ENCODE measurements around the gene CUBN. TPM values are rescaled to one million over a fixed set of nuclear protein-coding genes. Genes with fewer than 3 reads are reported as not detected.

CUBN gene
- total and polyA plus RNA-seq, 9 of the 15 experiments (the other 6 are each of a cell fraction or from before 2014, with no cell fraction given), result 0.04 to 0.33 (median 0.09) TPM

DNA sequence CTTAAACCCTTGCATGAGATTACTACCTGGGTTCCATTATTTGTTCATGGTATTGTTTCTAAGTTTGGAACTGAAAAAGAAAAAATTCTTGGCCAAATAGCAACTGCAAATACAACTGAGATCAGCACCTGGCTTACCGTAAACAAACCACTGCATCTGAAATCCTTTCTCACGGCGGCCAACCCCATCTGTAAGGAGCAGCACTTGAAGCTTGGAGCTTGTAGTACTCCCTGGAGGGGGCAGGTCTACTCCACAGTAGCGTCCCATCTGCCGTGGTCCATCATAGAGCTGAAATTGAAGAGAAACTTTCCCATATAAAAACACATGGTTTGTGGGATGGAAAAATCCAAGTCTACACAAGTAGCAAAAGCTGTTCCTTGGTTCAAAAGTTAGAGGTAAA, 109.9 kb downstream of the CUBN start:
- no TSS peak for BruUV-seq (replicated peaks)
- POLR2A ChIA-PET, result no interaction called here
- ATAC-seq (no peak), FAIRE-seq (no peak), DNase-seq (ENCODE audit: extremely low read depth in 1 of 4, low spot score in 3 of 4) (no peak)
- Histone ChIP-seq H3K27ac (ENCODE audit: extremely low read depth, low read depth, low read length) (no peak overlapping the region), H3K4me1 (replicated peaks in 1 of 2; ENCODE audit: control insufficient read depth in 2 of 2, insufficient read depth in 2 of 2, low read length in 2 of 2) (peaks cover 0 to 7% of the 10 kb centered on the region in 2 experiments; a peak in 2 of 5 replicates), H3K9me3 (replicated peaks; ENCODE audit: control insufficient read depth, insufficient read depth, low read depth, low read length) (no peaks in the 10 kb centered on the region), H3K4me3 (no peak overlapping the region), H2AFZ (ENCODE audit: low read depth, low read length) (no peak overlapping the region), H3K4me2 (ENCODE audit: insufficient read depth, low read length) (no peak overlapping the region), H3K79me2 (ENCODE audit: control insufficient read depth, insufficient read depth, low read length) (no peaks in the 10 kb centered on the region), H3K27me3 (ENCODE audit: control insufficient read depth in 2 of 2, insufficient read depth in 2 of 2, low read length in 2 of 2) (no peaks in the 10 kb centered on the region), H3K36me3 (ENCODE audit: control insufficient read depth, insufficient read depth, low read length) (no peaks in the 10 kb centered on the region), H3K9me1 (ENCODE audit: control insufficient read depth, insufficient read depth, low read length) (no peaks in the 10 kb centered on the region), H4K20me1 (replicated peaks; ENCODE audit: control insufficient read depth, insufficient read depth, low read length) (no peaks in the 10 kb centered on the region), H3K9ac (ENCODE audit: insufficient read depth in 1 of 2, low read depth in 2 of 2, low read length in 2 of 2) (no peak overlapping the region)
- in situ Hi-C loops (cut with MboI) (no loop called here), intact Hi-C loops (cut with micrococcal nuclease) (no loop called here)
- TF ChIP-seq PCBP2 (IDR thresholded peaks at IDR 0.05; ENCODE audit: low read depth, low read length, poor library complexity, severe bottlenecking) (no peak), ZBTB7A (IDR thresholded peaks at IDR 0.05; ENCODE audit: borderline replicate concordance, control insufficient read depth, low read depth, low read length) (no peak), RBM14 (IDR thresholded peaks at IDR 0.05; ENCODE audit: borderline replicate concordance, insufficient read depth, low read depth, low read length) (no peak), TAF15 (IDR thresholded peaks at IDR 0.05; ENCODE audit: low read depth, low read length) (no peak), TOE1 (IDR thresholded peaks at IDR 0.05; ENCODE audit: borderline replicate concordance) (no peak), TOE1 (CRISPR knock-in tag; IDR thresholded peaks at IDR 0.05; ENCODE audit: borderline replicate concordance, low read depth) (no peak), PRMT5 (CRISPR knock-in tag; IDR thresholded peaks at IDR 0.05) (no peak)
- TF ChIP-seq, protein P1, sequence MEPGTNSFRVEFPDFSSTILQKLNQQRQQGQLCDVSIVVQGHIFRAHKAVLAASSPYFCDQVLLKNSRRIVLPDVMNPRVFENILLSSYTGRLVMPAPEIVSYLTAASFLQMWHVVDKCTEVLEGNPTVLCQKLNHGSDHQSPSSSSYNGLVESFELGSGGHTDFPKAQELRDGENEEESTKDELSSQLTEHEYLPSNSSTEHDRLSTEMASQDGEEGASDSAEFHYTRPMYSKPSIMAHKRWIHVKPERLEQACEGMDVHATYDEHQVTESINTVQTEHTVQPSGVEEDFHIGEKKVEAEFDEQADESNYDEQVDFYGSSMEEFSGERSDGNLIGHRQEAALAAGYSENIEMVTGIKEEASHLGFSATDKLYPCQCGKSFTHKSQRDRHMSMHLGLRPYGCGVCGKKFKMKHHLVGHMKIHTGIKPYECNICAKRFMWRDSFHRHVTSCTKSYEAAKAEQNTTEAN (CRISPR knock-in tag; IDR thresholded peaks at IDR 0.05), result no peak
- TF ChIP-seq, protein P2, sequence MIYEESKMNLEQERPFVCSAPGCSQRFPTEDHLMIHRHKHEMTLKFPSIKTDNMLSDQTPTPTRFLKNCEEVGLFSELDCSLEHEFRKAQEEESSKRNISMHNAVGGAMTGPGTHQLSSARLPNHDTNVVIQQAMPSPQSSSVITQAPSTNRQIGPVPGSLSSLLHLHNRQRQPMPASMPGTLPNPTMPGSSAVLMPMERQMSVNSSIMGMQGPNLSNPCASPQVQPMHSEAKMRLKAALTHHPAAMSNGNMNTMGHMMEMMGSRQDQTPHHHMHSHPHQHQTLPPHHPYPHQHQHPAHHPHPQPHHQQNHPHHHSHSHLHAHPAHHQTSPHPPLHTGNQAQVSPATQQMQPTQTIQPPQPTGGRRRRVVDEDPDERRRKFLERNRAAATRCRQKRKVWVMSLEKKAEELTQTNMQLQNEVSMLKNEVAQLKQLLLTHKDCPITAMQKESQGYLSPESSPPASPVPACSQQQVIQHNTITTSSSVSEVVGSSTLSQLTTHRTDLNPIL (CRISPR knock-in tag; IDR thresholded peaks at IDR 0.05), result no peak
- WGBS (ENCODE audit: insufficient coverage, low coverage, missing lambda C conversion rate), result 72% methylated on average over 5 of the region's 5 CpGs
- CTCF ChIA-PET (ENCODE audit: low intra/inter-chr PET ratio), result no interaction called here

Measured in K562 (cell line).